HepG2 (cell line): Measurements from ENCODE around the gene CD58.
"Not testable (repeated sequence)": the region's sequence is repeated elsewhere in the genome, so short reads cannot be mapped to it uniquely, and the experiment has no call there.

Experiments used
- RXRA ChIP-seq: sonication (generic); formaldehyde crosslinking; IDR thresholded peaks from 2 replicates; pipeline ENCODE4 v1.5.1; 2020; ENCODE audit warnings: missing genetic modification reagents
- ZC3H4 ChIP-seq: sonication (generic); formaldehyde crosslinking; IDR thresholded peaks from 2 replicates; pipeline ENCODE4 v1.4.0; 2020; ENCODE audit warnings: missing genetic modification reagents, borderline replicate concordance
- ZNF670 ChIP-seq: sonication (generic); formaldehyde crosslinking; IDR thresholded peaks from 2 replicates; pipeline ENCODE4 v1.8.0; 2022; ENCODE audit warnings: mild to moderate bottlenecking, missing genetic modification reagents, borderline replicate concordance

GRCh38 chr1:116596742-116597307 is 26.0 kb upstream of the CD58 start:
- not testable (repeated sequence) for TF ChIP-seq ZNF670; ZC3H4; RXRA (CRISPR knock-in tag)
